NCI-H446 treated with DMSO at 0.1 percent for 48 hours (cell line): ENCODE data around the gene TMEM171.

Experiments used
- DNase-seq: peaks from one replicate; lab custom pipeline; 2025; lab: John Stamatoyannopoulos, UW

Gene TMEM171

GRCh38 chr5:73121119-73121463 lies 716 bp downstream of the TMEM171 start:
- no peak for DNase-seq

GRCh38 chr5:73122875-73123810 lies 2.8 kb downstream of the TMEM171 start:
- no peak for DNase-seq

DNA sequence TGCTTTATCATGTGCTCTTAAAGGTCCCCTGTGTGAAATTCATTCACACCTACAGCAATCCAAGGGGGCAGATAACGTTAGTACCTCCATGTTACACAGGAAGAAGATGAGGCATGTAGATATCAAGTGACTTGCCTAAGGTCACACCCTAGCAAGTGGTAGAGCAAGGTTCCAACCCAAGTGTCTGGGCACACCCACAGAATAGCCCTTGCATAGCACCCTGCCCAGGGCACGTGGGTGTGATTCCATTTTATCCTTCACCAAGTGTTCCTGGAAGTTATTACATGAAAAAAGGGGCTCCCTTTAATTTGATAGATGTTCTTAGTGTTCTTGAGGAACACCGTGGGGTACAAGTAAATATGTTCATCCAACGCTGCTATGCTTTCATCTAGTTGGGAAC lies 4.9 kb downstream of the TMEM171 start:
- no peak for DNase-seq

- DNase-seq: no peak
These were observed 6.0 kb downstream of the TMEM171 start for GRCh38 chr5:73126381-73126780.

DNA sequence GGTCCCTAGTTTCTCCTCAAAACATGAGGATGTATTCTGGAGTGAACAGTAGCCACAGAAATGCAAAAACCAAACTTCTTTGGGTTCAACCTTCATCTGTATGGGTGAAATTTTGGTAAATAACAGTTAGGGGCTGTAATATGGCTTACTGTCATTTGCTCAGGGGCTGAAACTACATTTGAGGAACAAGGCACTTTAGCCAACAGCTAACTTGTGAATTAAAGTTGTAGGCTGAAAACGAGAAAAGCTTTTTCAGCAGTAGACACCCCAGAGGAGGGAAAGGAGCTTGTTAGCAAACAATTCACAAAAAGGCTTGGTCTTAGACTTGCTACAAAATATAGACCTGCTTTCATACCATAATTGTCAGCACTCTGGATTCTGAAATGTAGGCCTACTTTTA lies 6.6 kb downstream of the TMEM171 start:
- no peak for DNase-seq

- DNase-seq: no peak
These were observed 8.8 kb downstream of the TMEM171 start for GRCh38 chr5:73129143-73129542.

DNA sequence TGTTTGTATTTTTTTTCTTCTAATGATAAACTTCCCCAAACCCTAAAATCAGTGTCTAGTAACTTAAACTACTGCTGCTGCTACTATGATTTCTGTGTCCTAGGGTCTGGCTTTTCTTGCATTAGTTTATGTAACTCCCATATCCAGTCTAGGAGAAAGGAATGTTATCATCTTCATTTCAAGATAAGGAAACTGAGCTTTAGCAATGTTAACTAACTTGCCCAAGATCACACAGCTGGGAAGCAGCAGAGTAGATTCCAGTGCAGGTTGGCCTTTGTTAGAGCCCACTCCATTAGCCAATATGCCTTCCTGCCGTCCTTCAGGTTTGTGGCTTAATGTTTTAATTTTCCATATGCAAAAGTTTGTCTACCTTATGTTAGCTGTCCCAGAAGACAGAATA lies 10.4 kb downstream of the TMEM171 start:
- DNase-seq: no peak

DNA sequence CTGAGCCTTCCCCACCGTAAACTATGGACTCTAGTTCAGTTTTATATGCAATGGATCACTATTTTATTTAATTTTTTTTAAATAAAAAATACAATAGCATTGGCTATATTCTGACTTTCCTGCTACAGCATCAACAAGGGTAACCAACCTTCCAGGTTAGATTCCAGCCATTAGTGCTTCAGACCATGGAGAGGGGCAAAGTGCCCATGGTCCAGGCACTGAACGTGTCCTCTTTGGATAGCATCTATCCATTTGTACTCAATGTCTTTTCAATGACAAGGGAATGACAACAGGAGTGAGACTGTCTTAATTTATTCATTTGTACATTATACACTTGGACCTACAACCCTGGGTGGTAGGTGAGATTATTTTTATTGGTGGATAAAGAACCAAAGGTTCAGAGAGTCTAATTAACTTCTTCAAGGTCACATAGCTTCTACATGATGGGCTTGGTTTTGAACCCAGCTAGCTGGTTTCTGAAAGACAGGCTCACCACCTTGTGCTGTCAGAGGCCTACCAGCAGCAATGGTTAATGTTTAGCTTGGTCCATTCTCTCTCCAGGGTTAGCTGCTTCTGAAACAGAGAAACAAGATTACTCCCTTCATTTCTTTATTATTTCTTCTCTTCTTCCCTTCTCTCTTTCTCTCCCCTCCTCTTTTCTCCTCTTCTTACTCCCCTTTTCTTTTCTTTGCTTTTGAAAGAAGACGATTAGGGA lies 11.5 kb downstream of the TMEM171 start:
- DNase-seq: no peak

DNA sequence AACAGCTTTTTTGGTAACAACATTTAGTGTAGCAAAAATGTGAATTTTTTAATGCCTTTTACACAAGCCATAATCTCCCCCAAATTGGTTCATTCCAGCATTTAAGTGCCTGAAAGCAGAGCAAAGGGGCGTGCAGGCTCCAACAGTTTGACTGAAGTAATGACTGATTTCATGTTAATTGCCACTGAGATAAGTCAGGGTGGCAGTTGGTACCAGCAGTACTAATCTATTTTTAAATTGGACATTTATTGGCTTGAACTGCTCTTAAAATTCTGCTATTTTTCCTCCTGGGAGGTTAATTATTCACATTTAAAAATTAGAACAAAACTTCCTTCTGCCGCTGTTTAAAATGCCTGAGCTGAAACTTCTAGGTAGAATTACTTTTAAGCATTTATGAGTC lies 12.4 kb downstream of the TMEM171 start:
- no peak for DNase-seq

GRCh38 chr5:73135021-73135420 lies 14.6 kb downstream of the TMEM171 start:
- DNase-seq: no peak

GRCh38 chr5:73135429-73136054 lies 15.2 kb downstream of the TMEM171 start:
- no peak for DNase-seq

DNA sequence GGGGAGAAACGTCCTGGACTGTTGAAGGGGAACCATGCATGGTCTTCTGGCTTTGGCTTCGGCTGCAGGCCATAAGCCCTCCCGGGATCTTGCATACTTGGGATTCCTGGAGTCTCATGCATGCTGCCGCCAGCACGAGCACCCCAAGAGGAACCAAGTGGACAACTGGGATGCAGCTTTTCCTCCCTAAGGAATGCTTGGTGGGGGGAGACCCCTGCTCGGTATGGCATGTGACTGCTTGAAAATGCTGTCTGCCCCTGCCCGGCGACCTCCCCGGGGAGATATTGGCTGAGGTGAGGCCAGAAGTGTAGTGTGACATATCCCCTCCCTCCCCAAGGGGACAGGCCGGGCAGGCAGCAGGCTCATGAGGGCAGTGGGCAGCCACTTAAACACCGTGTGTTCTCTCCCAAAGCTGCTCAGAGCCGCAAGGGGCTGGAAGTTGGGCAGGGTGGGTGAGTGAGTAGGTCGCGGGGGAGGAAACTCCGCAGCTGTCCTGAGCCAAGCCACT lies 15.7 kb downstream of the TMEM171 start:
- DNase-seq: no peak

DNA sequence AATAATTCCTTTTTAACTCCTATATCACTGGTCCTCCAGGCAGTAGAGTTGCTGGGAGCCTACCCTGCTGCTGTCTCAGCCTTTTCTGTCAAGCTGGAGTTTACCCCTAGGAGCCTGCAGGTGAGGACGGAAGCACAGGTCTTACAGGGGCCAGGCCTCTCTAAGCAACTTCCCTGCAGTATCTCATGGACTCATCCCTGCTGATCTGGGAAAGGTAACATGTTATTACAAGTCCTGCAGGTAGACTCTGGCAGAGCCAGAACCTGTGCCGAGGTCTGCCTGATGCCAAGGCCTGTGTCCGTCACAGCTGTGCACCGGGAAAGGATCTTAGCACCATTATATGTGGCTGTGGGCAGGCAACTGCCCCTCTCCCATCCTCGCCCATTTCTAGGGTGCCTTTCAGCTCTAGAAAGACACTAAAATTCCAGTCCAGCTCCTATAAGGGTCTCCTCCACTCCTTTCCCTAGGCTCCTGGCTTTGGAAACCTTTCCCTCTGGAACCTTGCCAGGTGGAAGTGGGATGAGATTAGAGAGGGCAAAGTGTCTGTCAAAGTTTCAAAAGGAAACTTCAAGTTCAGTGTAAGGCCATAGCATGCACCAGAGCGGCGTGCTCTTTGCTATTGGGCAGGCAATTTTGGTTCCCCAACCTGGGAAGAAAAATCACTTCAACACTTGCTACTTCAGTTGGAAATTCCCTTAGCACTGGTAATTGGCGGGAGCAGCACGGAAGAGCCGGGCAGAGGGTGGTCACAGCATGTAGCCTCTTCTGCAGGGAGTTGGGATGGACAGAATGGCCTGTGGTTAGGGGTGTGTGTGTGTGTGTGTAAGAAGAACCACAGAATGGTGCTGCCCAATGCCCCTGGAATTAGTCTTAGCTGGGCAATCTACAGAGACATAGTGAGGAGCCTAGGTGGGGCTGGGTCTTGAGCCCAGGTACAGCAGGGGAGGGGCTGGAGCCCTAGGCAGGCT lies 17.5 kb downstream of the TMEM171 start:
- DNase-seq: no peak

DNA sequence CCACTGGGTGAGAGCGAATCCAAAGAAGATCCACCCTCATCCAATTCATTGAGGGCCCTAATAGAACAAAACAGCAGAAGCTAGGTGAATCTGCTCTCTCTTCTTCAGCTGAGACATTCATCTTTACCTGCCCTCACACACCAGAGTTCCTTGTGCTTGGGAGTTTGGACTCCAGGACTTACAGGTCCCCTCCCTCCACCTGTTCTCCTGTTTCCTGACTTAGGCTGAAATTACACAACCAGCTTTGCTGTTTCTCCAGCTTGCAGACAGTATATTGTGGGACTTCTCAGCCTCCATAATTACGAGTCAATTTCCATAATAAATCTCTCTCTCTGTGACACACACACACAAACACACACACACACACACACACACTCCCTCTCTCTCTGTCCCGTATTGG lies 19.1 kb downstream of the TMEM171 start:
- no peak for DNase-seq

GRCh38 chr5:73140801-73141200 lies 20.4 kb downstream of the TMEM171 start:
- DNase-seq: no peak

DNA sequence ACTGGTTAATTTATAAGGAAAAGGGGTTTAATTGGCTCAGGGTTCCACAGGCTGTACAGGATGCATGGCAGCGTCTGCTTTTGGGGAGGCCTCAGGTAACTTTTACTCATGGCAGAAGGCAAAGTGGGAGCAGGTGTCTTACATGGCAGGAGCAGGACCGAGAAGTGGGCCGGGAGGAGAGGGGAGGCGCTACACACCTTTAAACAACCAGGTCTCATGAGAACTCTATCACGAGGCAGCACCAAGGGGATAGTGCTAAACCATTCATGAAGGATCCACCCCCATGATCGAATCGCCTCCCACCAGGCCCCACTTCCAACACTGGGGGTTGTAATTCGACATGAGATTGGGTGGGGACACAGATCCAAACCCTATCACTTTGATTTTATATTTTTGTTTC lies 21.7 kb downstream of the TMEM171 start:
- DNase-seq: no peak

DNA sequence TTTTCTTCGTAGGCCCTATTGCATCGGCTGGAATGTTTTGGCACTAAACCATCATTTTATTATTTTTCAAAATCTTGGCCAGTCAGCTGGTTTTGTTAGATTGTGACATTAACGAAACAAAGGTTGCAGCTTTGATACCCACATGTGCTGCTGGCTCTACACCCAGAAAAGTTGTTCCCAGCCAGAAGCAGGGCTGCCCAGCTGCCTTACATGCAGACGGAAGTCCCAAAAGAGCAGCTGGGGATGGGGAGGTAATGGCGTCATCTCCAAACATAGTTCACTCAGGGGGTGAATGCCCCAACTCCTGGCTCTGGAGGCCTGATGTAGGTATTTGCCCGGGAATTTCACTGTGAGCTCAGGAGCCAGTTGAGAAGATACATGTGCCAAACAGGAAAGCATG lies 23.3 kb downstream of the TMEM171 start:
- DNase-seq: no peak

GRCh38 chr5:73149540-73149939 lies 29.2 kb downstream of the TMEM171 start:
- DNase-seq: no peak

- DNase-seq: no peak
These were observed 30.5 kb downstream of the TMEM171 start for GRCh38 chr5:73150876-73151275.

GRCh38 chr5:73151766-73152410 lies 31.5 kb downstream of the TMEM171 start:
- DNase-seq: no peak
